Hematopoietic multipotent progenitor cell treated with erythropoietin and hydrocortisone succinate and interleukin-3 and kit ligand, for 4 days (in vitro differentiated cells): ENCODE results near the gene RELL1.
"Not testable (repeated sequence)": the region's sequence is repeated elsewhere in the genome, so short reads cannot be mapped to it uniquely, and the experiment has no call there.

Experiments
- DNase-seq: peaks from one replicate; pipeline ENCODE4 v3.0.0-alpha.2; 2015

RELL1 gene

GRCh38 chr4:37690976-37691375 is 4.8 kb upstream of the RELL1 start:
- DNase-seq, result no peak

DNA sequence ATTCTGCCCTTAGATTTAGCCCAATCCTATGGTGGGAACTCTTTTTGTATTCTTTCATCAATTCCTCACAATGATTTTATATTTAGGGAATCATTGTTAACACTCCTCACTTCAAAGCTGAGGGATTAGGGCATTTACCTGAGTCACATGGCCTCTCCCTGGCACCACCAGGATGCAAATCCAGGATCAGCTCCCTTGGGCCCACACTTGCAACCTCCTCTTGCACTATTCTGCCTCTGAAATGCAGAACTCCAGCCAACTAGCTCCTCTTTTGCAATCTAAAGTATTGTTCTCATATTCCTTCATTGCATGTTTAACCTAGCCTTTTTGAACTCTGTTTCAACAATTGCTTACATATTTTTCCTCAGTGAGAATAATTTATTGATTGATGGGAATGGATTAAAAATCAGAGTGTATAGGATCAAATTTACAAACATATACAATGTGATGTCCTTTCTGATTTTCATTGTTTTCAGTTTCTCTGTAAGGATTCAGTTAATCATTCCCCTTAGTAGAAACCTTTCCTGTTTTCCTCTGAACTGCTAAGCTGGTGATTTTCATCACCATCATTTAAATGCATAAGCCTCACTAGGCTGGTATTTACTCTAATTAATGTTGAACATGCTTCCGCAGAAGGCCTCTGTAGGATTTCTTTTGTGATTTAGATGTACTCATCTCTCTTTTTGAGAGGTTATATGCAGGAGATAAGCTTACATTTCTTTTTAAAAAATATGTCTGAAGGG is 3.3 kb upstream of the RELL1 start:
- DNase-seq, result no peak

GRCh38 chr4:37687681-37688080 is 1.5 kb upstream of the RELL1 start:
- DNase-seq, result no peak

DNA sequence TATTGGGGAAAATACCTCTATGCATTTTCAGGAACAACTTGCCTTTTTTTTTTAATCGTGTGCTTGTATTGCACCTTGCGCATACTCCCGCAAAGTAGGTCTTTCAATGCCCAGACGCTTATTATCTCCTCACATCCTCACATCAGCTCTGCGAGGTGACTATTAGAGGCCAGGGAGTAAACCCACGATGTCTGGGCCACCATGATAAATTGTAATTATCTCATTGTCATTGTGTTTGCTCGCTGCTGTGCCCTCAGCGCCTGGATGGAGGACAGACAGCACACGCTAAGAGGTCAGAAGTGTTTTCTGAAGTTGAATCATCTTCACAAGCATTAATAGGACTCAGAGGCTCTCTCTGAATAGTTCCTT is 1.0 kb upstream of the RELL1 start:
- DNase-seq, result peak; percentile 91

GRCh38 chr4:37685823-37686372 is 278 bp downstream of the RELL1 start:
- peak; percentile 61 for DNase-seq

GRCh38 chr4:37685161-37685822 is 884 bp downstream of the RELL1 start:
- peak; percentile 75 for DNase-seq

GRCh38 chr4:37684154-37684553 is 2.0 kb downstream of the RELL1 start:
- DNase-seq, result no peak

- DNase-seq, result peak; percentile 57
Measured at GRCh38 chr4:37682701-37683401, 3.3 kb downstream of the RELL1 start.

DNA sequence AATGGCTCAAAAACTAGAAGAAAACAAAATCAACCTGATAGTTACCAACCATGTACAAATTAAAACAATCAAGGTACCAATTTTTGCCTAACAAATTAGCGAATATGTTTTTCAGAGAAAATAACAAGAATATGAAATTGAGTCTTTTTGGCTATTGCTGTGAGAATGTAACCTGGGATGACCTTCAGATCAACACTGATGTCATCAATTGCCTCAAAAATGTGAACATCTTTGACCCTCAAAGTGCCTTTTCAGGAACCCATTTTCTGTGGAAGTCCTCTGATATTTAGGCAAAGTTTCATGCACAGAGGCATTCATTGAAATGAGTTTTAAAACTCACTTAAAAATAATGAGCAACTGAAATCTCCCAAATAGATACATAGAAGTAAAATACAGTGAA is 6.1 kb downstream of the RELL1 start:
- no peak for DNase-seq

DNA sequence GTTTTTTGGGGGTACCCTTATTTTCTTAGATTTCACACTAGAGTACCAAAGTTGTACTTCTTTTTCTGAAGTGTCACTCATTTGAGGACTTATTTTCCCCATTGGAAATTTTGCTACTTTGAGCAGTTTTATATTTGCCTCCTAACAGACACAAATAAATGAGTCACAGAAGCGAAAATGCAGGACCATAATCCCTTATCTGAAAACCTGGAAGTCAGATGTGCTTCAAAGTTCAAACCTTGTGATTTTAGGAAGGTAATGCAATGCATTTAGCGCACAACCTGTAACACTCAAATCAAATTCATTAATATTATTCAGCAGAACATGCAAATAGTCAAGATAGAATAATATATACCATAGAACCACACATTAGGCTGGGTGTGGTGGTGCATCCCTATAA is 6.9 kb downstream of the RELL1 start:
- no peak for DNase-seq

DNA sequence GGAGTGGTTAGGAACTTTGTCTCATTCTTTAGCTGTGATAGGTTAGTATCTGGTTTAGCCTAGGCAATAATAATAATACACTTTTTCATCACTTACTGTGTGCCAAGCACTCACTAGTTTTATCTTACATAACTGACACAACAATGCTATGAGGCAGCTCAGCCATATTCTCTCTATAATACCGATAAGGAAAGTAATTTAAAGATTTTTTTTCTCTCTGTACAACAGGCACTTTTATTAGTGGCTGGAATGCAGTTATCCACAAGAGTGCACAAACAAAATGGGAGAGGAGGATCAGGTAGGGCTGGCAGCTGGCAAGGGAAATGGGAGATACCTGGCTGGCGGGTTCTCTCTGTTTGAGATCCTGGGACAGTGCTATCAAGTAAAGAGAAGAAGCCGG is 7.6 kb downstream of the RELL1 start:
- DNase-seq, result no peak

DNA sequence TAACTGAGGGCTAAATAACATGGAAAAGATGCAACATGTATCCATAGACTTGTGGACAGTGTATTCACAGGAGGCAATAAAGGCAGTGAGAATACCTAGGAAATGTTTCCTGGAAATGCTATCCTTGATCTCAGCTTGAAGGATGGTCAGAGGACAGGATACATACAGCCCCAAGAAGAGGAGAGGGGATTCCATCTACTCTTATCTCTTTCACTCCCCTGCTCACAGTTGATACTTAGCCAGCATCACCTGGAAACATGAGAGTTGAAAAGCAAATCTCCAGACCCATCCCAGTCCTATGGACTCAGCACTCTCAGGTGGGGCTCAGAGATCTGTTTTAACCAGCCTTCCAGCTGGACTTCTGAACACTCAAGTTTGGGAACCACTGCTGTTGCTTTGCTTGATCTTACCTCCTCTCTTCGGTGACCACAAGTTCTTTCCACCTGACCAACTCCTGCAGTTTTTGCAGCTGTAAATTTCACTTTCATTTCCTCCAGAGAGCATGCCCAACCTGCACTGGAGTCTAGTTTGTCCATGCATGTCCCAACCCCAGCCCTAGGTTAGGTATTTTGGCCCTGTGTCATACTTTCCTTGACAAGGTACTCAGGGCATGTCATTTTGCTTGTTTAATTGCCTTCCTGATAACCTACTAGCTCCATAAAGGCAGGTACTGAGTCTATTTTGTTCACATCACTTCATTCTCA is 10.4 kb downstream of the RELL1 start:
- no peak for DNase-seq

DNA sequence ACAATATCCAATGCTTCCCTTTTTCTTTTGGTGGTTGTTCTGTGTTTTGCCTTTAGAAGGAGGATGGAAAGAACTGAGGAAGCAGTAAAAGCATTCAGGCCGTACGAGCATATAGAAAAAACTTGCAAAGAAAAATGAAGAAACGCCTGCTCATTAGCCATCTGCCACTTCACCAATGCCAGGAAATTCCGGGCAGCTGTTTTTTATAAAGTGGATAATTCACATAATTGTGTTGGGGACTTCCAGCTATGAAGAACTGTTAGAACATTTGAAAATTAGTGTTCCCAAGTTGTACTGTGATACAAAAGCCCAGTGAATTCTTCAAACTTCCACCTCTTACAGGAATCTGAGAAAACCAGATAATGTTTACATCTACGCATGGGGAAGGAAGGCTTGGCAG is 11.7 kb downstream of the RELL1 start:
- DNase-seq, result no peak

DNA sequence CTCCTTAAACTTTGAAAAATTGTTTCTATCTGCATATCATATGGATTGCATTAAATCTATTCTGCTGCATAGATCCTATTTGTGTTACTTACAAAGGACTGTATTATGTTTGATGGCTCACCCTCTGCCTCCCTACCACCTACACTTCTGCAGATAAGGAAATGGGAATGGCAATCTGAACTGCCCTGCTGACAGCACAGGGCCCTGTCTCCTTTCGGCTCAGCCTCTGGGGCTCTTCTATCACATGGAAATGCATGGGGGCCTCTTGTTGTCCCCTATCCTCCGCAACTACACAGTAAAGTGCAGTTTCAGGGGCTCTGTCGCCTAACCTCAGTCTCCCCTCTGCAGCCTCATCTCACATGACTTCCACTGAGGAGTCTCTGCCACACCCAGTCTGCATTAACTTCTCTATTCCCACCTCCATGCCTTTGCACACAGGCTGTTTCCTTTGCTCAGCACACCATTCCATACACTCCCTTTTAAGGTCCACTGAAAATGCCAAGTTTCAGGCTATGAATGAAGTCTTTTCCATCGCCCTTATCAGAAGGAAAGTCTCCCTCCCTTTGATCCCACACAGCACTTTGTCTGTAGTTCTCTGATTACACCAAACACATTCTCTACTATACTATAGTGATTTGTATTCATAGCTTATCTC is 12.5 kb downstream of the RELL1 start:
- peak; percentile 11 for DNase-seq

- DNase-seq, result no peak
Measured at GRCh38 chr4:37671072-37671471, 15.1 kb downstream of the RELL1 start.

GRCh38 chr4:37670249-37670648 is 15.9 kb downstream of the RELL1 start:
- no peak for DNase-seq

DNA sequence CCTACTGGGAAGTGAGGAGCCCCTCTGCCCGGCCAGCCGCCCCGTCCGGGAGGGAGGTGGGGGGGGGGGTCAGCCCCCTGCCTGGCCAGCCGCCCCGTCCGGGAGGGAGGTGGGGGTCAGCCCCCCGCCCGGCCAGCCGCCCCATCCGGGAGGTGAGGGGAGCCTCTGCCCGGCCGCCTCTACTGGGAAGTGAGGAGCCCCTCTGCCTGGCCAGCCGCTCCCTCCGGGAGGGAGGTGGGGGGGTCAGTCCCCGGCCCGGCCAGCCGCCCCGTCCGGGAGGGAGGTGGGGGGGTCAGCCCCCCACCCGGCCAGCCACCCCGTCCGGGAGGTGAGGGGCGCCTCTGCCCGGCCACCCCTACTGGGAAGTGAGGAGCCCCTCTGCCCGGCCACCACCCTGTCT is 17.1 kb downstream of the RELL1 start:
- not testable (repeated sequence) for DNase-seq

DNA sequence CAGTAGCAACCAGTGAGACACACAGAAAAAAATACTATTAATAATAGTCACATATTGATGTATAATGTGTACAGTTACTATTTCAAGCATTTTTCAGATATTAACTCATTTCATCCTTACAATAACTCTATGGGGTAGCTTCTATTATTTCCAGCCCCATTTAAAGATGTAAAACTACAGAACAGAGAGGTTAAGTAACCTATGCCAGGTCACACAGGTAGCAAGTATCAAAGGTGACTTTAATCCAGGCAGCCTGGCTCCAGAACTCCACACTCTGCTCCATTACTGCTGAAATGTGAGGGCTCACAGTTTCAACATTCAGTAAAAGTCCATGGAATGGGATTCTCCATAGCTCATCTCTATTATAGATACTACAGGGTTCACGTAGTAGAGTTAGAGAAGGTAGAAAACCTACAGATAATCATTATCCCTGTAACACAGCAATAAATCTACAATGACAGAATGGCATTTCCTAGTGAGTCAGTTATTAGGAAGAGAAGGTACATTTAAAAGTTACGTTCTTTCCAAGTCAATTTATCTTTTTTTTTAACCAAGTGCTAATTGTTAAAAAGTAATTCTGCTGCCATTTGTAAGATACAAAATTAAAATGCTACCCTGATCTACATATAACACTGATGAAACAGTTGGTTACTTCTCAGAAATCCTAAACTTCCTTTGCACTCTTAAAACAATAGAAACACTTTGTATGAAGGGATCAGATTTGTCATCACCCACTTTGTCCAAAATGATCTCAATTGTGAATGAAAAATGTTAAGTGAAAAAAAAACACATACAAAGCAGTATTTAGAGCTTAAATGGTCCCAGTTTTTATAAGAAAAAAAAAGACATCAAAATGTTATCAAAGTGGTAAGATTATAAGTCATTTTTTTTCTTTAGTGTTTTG is 18.7 kb downstream of the RELL1 start:
- DNase-seq, result no peak

DNA sequence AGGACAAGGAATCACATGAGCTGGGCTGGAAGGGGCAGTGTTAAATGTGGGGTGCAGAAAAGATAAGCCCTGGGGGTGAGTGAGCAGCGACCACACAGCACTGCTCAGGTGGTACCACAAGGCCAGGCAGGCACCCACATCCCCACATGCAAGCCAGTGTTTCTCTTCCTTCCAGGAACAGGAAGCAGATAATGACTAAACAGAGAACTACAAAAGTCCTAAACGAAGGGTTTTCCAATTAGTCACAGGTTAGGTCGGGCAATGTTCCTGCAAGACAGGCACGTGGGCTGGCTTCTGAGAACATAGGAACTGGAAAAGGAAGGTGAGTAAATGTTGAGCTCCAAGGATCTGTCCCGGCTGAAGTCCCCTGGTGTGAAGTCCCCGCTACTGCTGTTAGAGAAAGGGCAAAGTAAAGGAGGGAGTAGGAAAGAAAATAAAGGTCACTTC is 19.5 kb downstream of the RELL1 start:
- peak; percentile 48 for DNase-seq

DNA sequence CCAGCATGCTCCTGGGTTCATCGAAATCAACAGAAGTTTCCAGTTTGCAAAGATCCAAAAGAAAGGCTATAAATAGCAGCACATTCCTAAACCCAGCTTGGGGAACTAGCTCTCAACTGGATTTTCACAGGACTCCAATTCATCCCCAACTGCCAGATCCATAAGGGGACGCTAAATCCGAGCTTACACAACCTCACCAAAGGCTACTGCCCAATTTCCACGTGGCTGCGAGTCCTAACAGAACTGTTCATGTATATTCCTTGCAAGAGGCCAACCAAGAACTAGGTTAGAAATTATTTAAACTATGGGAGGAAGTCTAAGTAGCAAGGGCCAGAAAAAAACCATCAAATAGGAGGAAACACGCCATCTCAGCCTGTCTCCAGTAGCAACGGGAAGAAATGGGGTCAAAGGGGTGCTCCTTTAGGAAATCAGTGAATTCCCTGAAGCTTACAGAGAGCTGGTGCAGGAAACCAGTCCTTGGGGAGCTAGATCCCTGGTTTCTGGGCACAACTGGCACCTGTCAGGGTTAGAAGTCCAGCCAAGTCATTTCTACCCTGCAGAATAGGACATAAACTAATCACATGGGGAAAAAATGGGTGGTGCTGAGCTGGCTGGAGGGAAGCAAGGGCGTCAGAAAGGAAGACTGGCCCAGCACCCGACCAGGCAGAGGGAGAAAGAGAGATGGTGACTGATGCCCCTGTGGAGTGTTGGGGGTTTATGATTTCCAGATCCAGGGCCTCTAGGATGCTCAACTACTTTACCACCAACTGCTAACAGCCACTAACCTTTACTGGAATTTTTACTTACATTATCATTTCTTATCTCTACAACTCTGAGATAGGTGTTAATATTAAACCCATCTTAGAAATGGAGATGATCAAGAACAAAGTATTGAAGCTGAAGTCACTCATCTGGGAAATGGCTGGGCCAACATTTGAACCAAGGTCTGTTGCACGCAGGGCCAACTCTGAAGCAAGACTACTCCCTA is 20.5 kb downstream of the RELL1 start:
- no peak for DNase-seq
